ENCODE data around the gene BOLA2B.
"Not testable (repeated sequence)": the region's sequence is repeated elsewhere in the genome, so short reads cannot be mapped to it uniquely, and the experiment has no call there.

The BOLA2B gene

GRCh38 chr16:30187556-30187865 is 6.0 kb downstream of the BOLA2B start:
- no peak for DNase-seq (ENCODE audit: insufficient read length)
- TF ChIP-seq POLR2AphosphoS5 (IDR thresholded peaks at IDR 0.05; ENCODE audit: low read depth, low read length) (no peak; the same call in 1 of the 2 replicates), POLR2A (IDR thresholded peaks at IDR 0.05; ENCODE audit: low read depth, low read length) (no peak), TAF1 (IDR thresholded peaks at IDR 0.05; ENCODE audit: borderline replicate concordance, low read depth, low read length) (no peak)
- no peak for FAIRE-seq

DNA sequence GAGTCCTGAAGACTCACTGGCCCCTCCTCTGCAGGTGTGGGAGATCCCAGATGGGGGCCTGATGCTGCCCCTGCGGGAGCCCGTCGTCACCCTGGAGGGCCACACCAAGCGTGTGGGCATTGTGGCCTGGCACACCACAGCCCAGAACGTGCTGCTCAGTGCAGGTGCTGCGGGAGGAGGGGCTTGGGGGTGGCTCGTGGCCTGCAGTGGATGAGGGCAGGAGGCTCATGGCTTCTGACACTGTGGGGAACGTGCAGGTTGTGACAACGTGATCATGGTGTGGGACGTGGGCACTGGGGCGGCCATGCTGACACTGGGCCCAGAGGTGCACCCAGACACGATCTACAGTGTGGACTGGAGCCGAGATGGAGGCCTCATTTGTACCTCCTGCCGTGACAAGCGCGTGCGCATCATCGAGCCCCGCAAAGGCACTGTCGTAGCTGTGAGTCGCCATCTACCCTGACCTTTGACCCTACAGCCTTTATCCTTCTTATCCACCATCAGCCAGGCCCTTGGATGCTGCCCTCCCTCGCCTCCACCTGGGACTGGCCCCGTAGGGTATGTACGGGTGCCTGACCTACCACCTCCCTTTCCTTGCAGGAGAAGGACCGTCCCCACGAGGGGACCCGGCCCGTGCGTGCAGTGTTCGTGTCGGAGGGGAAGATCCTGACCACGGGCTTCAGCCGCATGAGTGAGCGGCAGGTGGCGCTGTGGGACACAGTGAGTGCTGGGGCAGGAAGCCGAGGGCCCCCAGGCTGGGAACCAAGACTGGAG is 6.5 kb downstream of the BOLA2B start:
- DNase-seq (ENCODE audit: insufficient read length) (peak; percentile 50), FAIRE-seq (no peak)
- TF ChIP-seq POLR2AphosphoS5 (IDR thresholded peaks at IDR 0.05; ENCODE audit: low read depth, low read length) (peak; percentile 80), POLR2A (IDR thresholded peaks at IDR 0.05; ENCODE audit: low read depth, low read length) (peak; percentile 77), TAF1 (IDR thresholded peaks at IDR 0.05; ENCODE audit: borderline replicate concordance, low read depth, low read length) (no peak)

GRCh38 chr16:30186444-30186781 is 7.1 kb downstream of the BOLA2B start:
- no peak for DNase-seq (ENCODE audit: insufficient read length)
- FAIRE-seq: no peak
- no peak for TF ChIP-seq POLR2AphosphoS5 (IDR thresholded peaks at IDR 0.05; ENCODE audit: low read depth, low read length)
- TF ChIP-seq POLR2A (IDR thresholded peaks at IDR 0.05; ENCODE audit: low read depth, low read length): peak; percentile 6; the same call in 1 of the 2 replicates
- TF ChIP-seq TAF1 (IDR thresholded peaks at IDR 0.05; ENCODE audit: borderline replicate concordance, low read depth, low read length): no peak

DNA sequence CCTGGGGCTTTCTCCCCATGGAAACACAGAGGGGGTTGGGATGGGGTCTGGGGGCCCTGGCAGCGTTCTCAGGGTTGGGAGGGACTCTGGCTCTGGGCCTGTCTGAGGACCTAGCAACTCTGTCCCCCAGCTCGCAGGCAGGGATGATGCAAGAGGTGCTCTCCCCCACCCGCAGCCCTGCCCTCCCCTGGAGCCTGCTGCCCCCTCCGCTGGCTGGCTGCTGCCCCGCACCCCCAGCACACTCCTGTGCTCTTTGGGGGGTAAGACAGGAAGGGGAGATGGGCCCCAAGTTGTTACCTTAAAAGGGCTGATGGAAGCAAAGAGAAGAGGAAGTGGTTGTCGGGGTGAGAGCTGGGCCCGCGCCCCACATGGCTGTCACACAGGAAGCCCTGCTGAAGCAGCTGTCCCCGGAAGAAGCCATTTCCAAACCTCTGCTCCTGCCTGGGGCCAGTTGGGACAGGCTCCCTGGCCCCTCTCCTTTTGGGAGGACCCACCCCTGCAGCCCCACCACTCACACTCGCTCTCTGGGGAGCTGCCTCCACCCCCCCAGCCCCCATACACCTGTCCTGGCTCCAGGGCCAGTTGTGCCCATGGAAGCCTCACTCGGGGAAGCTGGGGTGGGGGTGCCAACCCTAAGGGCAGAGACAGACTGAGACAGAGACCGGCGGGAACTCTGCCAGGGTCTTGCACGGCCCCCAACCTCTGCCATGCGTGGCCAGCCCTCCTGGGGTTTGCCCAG is 7.6 kb downstream of the BOLA2B start:
- TF ChIP-seq POLR2AphosphoS5 (IDR thresholded peaks at IDR 0.05; ENCODE audit: low read depth, low read length) (no peak), TAF1 (IDR thresholded peaks at IDR 0.05; ENCODE audit: borderline replicate concordance, low read depth, low read length) (peak; percentile 40; the same call in 1 of the 2 replicates), POLR2A (IDR thresholded peaks at IDR 0.05; ENCODE audit: low read depth, low read length) (peak; percentile 3; the same call in 1 of the 2 replicates)
- DNase-seq (ENCODE audit: insufficient read length): peak; percentile 75
- FAIRE-seq: peak; percentile 80

- no peak for DNase-seq (ENCODE audit: insufficient read length)
- peak; percentile 63 for TF ChIP-seq POLR2A (IDR thresholded peaks at IDR 0.05; ENCODE audit: low read depth, low read length)
- peak; percentile 82 for TF ChIP-seq POLR2AphosphoS5 (IDR thresholded peaks at IDR 0.05; ENCODE audit: low read depth, low read length)
- peak; percentile 44; the same call in 1 of the 2 replicates for TF ChIP-seq TAF1 (IDR thresholded peaks at IDR 0.05; ENCODE audit: borderline replicate concordance, low read depth, low read length)
- peak; percentile 72 for FAIRE-seq
Measured at GRCh38 chr16:30184891-30185682, 8.4 kb downstream of the BOLA2B start.

- peak; percentile 63 for TF ChIP-seq POLR2AphosphoS5 (IDR thresholded peaks at IDR 0.05; ENCODE audit: low read depth, low read length)
- TF ChIP-seq POLR2A (IDR thresholded peaks at IDR 0.05; ENCODE audit: low read depth, low read length): peak; percentile 73
- TF ChIP-seq TAF1 (IDR thresholded peaks at IDR 0.05; ENCODE audit: borderline replicate concordance, low read depth, low read length): peak; percentile 65; the same call in 1 of the 2 replicates
- FAIRE-seq: peak; percentile 92
- peak; percentile 70 for DNase-seq (ENCODE audit: insufficient read length)
Measured at GRCh38 chr16:30184096-30184890, 9.2 kb downstream of the BOLA2B start.

- DNase-seq (ENCODE audit: insufficient read length): peak; percentile 69
- peak; percentile 83 for FAIRE-seq
- TF ChIP-seq TAF1 (IDR thresholded peaks at IDR 0.05; ENCODE audit: borderline replicate concordance, low read depth, low read length): peak; percentile 97
- peak; percentile 85 for TF ChIP-seq POLR2A (IDR thresholded peaks at IDR 0.05; ENCODE audit: low read depth, low read length)
- peak; percentile 74; the same call in 1 of the 2 replicates for TF ChIP-seq POLR2AphosphoS5 (IDR thresholded peaks at IDR 0.05; ENCODE audit: low read depth, low read length)
Measured at GRCh38 chr16:30183233-30184095, 10.0 kb downstream of the BOLA2B start, which contains the start of gene CORO1A. Gene CORO1A (plus strand): TSS chr16:30183602. CDS start chr16:30185210, 1,608 bp downstream.

DNA sequence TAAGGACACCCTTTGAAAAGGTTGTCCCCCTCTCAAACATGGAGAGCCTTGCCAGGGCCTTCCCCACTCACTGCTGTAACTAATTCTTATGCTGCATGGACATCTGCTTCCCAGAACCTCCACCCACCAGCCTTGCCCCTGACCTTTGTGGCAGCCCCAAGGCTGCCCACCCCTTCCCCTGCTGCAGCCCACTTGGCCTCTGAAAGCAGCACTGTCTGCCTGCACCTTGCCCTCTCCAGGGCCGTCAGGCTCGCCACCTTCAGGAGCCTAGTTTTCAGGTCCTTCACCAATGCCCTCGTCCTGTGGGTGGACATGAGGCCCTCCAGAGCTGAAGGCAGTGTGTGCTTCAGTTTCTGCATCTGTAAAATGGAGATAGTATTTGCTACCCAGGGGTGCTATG is 12.7 kb downstream of the BOLA2B start:
- DNase-seq (ENCODE audit: insufficient read length) (no peak), FAIRE-seq (no peak)
- TF ChIP-seq POLR2AphosphoS5 (IDR thresholded peaks at IDR 0.05; ENCODE audit: low read depth, low read length): no peak
- no peak for TF ChIP-seq TAF1 (IDR thresholded peaks at IDR 0.05; ENCODE audit: borderline replicate concordance, low read depth, low read length)
- no peak for TF ChIP-seq POLR2A (IDR thresholded peaks at IDR 0.05; ENCODE audit: low read depth, low read length)

DNA sequence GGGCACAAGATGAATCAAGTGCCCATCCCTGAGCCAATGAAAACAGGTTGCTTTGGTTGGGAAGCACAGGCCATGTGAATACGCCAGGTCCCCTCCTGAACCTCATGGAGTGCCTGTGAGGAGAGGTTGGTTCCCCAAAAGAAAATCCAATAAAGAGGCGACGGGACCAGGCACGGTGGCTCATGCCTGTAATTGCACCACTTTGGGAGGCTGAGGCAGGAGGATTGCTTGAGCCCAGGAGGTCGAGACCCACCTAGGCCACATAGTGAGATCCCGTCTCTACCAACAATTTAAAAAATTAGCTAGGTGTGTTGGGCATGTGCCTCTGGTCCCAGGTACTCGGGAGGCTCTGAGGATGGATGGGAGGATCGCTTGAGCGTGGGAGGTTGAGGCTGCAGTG is 13.5 kb downstream of the BOLA2B start:
- FAIRE-seq (no peak), DNase-seq (ENCODE audit: insufficient read length) (no peak)
- TF ChIP-seq POLR2A (IDR thresholded peaks at IDR 0.05; ENCODE audit: low read depth, low read length) (no peak), TAF1 (IDR thresholded peaks at IDR 0.05; ENCODE audit: borderline replicate concordance, low read depth, low read length) (no peak), POLR2AphosphoS5 (IDR thresholded peaks at IDR 0.05; ENCODE audit: low read depth, low read length) (no peak)

DNA sequence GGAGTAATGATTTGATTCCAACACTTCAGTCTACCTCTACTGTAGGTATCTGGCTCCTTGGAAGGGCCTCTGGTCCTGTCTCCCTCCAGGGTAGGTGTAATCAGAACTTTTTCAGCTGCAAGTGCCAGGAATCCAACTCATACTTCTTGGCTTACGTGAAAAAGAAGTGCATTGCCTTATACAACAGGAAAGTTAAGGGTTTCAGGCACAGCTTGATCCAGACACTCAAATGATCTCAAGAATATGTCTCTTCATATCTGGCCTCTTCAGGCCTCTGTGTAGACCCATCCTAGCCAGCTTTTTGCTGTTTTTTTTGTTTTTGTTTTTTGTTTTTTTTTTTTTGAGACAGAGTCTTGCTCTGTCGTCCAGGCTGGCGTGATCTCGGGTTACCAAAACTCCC is 14.3 kb downstream of the BOLA2B start:
- FAIRE-seq (no peak), DNase-seq (ENCODE audit: insufficient read length) (no peak)
- TF ChIP-seq TAF1 (IDR thresholded peaks at IDR 0.05; ENCODE audit: borderline replicate concordance, low read depth, low read length): no peak
- no peak for TF ChIP-seq POLR2AphosphoS5 (IDR thresholded peaks at IDR 0.05; ENCODE audit: low read depth, low read length)
- no peak for TF ChIP-seq POLR2A (IDR thresholded peaks at IDR 0.05; ENCODE audit: low read depth, low read length)

GRCh38 chr16:30176876-30177275 is 16.6 kb downstream of the BOLA2B start:
- not testable (repeated sequence) for DNase-seq (ENCODE audit: insufficient read length); FAIRE-seq
